Measurements from ENCODE around the gene RSPO4.
"Not testable (repeated sequence)": the region's sequence is repeated elsewhere in the genome, so short reads cannot be mapped to it uniquely, and the experiment has no call there.

RSPO4 gene

DNA sequence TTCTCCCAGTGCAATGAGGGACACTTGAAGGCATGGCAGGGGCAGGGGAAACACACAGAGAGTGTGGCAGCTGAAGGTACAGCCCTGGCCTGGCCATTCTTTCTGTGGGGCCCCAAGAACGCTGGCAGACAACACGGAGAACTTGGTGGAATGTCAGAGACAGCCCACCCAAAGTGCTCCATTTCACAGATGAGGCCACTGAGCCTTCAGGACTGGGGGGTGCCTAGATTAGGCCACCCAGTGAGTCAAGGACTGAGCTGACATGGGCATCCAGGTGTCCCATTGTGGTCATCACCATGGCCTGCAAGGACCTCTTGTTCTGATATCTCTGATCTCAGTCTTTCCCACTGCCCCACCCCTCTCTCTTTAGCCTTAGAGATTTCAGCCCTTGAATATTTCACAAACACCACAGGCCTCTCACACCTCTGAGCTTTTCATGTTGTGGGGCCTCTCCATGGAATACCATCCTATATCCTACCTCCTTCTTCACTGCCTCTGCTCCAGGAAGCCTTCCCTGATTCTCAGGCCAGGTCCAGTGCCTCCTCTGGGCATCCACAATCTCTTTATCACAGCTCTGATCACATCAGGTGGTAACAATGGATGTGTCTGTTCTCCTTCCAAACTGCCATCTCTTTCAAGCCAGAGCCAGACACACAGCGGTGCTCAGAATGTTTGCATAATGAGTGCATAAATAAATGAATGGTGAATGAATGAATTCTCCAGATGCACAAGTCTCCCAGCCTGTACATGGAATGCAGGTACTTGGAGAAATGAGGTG lies 2.0 kb upstream of the RSPO4 start:
- no peak for DNase-seq

DNA sequence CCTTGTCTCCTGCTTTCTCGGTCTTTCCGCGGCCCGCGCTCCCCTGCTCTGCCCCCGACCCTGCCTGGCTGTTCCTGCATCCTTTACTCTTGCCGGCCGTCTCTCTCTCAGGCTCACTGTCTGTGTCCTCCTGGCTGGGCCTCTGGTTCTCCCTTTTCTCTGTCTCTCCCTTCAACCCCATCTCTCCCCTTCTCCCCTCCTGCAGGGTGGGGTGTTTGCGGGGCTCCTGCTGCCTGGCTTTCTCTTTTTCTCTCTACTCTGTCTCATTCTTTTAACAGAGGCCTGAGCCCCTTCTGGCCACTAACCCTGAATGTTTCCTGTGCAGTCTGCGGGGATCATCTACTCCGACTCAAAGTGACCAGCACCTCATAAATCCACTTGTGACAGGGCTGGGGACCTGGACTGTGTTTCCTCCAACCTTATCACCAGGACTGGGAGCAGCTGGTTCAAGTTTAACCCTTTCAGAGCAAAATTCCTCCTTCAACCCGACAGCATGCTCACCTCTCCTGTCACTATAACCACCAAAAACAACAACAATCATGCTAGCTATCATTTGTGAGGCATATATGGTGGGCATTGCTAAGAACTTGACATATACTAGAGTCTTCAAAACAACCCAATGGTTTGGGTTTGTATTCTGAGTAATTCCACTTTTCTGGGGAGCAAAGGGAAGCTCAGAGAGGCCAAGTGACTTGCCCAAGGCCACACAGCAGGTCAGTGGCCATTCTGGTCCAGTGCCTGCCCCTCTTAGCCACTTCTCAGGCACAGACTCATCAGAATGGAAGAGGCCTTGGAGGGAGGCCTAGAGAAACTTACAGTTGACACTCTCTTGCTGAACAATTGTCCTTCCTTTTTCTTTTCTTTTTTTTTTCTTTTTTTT lies 811 bp upstream of the RSPO4 start:
- DNase-seq: no peak

DNA sequence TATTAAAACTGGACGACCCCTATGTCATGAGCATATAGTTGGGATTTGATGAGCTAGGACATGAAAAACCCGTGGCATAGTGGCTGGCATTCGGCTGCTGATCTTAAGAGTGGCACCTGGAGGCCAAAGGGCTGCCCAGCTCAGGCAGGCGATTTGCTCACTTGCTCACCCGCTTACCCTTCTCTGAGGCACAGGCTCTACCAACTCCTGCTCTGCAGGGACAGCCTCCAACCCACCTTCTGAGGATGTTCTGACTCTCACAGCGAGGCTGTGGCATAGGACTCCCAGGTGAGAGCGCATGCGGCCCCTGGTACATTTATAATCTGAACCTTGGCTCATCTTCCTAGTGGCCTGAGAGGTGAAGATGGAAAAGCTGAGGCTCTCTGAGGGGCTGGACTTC lies 995 bp downstream of the RSPO4 start:
- no peak for DNase-seq

DNA sequence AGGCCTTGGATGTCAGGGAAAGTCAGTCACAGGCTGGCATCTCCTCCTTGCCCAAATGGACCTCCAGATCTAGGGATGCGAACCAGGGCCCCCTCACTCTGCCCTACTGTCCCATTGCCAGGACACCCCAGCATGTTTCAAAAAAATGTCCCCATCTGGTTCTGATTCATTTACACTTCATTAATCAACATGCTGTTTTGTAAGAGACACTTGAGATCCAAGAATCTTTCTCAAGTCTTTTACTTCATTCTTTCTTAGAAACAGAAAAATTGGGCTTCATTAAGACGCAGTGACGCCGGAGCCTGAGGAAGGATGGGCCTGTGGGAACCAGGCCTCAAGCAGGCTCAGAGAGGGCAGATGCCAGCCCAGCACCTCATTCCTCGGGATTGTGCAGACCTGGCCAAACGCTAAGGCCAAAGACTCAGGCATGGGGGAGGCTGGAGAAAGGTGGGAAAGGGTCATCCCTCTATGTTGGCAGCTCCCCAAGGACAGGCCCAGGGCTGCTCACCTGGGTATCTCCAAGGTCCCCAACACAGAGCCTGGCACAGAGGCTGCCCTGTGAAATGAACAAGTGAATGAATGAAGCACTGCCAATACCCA lies 3.8 kb downstream of the RSPO4 start:
- no peak for DNase-seq

DNA sequence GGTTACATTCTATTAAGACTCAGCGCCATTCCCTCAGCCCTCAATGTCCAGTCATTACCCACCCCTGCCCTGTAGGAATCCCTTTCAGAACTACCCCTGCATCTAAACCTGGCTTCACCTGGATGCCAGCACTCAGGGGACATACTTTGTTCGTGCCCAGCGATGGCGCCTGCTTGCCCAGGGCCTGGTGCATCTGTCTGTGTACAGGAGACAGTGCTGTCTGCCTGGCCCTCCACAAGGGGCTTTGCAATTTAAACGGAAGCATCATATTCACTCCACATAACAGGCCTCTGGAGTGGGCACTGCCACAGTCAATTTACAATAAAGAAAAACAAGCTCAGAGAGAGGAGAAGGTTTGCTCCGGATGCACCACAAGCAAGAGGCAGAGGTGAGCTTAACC lies 4.6 kb downstream of the RSPO4 start:
- DNase-seq: no peak

DNA sequence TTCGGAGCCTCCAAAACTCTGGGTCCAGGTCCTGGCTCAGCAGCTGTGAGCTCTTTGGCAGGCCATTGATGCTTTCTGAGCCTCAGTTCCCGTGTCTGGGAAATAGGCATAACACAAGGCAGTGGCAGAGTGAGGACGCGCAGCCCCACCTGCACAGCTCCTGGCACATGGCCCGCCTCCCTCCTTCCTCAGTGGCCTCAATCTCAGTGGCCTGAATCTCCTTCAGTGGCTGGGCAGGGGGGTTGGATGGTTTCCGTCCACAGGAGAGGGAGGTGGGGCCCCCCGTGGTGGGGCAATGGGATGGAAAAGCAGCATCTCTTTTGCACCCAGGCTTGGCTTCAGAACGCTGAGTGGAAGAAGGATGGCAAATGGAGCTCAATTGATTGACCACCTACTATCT lies 5.1 kb downstream of the RSPO4 start:
- DNase-seq: no peak

DNA sequence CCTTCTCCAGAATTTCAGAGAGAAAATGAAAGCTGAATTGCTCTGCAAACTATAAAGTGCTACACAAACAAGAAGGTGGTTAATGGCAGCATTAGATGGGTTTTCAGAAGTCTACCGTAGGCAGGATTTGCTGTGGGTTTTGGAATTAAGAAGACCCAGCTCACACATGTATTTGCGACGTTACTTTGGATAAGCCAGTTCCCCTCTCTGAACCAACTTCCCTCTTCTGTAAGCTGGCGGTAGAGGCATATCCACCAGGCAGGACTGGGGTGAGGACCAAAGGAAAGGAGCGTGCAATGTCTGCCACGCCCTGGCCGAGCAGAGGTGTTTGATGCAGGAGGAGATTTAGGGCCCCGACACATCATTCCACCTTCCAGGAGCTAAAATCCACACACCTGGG lies 6.9 kb downstream of the RSPO4 start:
- no peak for DNase-seq

DNA sequence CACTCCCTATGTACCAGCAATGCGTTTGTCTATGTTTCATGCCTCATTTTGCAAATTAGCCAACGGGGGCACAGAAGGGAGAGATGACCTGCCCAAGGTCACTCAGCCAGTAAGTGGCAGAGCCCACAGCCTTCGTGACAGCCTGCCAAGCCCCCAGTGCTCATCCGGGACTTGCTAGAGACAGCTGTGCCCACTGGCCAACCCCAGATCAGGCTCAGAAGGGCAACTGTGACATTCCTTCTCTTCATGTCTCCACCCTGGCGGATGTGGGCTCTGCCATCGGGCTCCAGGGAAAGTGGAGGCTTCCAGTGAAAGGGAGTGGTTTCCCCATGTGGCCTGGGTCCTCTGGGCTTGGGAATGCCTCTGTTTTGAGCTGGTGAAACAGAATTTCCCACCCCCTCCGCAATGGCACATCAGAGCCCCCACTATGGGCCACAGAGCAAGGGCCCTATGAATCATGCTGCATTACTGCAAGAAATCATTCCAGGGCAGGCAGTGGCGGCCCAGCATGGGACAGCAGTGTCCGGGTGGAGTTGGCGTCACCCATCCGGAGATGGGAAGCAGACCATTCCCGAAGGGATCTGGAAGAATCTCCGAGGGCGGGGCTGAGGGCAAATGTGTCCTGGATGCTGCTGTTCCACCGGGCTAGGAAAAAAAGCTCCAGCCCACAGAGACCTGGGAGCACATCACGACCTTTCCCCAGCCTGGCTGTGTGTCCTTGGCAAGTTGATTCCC lies 9.1 kb downstream of the RSPO4 start:
- DNase-seq: no peak

DNA sequence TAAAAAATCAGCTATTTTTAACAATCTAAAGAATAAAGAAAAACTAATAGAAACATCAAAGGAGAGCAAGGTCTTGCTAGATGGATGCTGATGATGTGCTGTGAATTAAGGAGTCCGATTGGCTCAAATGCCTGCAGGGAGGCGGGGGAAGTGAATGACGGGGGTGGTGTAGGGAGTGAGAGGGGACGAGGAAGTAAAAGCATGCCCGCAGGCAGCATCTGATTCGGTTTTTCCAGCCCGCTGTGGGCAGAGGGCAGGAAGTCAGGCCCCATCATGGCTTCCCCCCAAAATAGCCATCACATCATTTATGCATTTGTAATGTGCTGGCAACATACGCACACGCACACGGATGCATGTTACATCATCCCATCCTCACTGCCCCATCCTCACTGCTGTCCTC lies 10.3 kb downstream of the RSPO4 start:
- no peak for DNase-seq

DNA sequence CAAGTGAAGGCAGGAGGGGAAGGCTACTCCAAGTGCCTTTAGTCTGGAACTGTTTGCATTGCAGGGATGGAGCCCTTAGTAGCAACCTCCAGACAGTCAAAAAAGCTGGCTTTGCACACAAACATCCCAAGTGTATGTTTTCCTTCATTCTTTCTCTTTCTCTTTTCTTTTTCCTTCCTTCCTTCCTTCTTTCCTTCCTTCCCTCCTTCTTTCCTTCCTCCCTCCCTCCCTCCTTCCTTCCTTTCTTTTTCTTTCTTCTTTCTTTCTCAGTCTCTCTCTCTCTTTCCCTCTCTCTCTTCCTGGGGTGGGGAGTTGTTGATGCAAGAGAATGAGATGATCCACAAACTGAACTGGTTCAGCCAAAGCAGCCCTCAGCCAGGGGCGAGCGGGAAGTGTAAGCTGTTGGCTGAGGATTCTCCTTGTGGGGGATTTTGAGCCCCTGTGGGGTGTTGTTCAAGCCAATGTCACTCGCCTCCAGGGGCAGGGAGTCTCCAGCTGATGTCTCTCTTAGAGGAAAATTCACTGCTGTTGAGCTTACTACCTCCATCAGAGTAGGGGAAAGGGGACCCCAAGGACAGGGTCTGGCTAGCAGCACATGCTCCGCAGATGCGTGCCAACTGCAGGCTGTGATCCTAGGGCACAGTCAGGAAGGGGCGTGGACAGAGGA lies 11.7 kb downstream of the RSPO4 start:
- no peak for DNase-seq

DNA sequence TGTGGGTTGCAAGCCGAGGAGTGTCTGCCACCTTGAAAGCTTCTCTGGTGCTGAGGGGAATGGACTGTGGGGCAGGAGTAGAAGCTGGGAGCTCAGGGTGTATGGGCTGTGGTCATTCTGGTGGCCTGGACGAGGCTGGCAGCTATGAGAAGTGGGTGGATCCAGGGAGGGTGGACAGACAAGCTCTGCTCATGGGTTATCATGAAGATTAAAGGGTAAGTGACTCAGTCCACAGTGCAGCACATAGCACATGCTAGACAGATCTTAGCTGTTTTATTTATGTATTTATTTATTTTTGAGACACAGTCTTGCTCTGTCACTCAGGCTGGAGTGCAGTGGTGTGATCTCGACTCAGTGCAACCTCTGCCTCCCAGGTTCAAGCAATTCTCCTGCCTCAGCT lies 13.8 kb downstream of the RSPO4 start:
- no peak for DNase-seq

DNA sequence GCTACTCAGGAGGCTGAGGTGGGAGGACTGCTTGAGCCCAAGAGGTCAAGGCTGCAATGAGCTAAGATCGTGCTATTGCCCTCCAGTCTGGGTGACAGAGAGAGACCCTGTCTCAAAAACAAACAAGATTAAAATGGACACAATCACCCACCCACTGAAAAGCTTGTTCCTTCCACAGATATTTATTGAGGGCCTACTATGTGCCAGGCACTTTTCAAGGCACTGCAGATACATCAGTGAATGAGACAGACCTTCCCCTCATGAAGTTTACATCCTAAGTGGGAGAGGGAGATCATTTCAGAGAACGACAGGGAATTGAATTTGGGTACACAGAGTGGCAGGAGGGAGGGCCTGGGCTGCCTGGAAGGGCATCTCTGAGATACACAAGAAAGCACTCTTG lies 14.4 kb downstream of the RSPO4 start:
- no peak for DNase-seq

DNA sequence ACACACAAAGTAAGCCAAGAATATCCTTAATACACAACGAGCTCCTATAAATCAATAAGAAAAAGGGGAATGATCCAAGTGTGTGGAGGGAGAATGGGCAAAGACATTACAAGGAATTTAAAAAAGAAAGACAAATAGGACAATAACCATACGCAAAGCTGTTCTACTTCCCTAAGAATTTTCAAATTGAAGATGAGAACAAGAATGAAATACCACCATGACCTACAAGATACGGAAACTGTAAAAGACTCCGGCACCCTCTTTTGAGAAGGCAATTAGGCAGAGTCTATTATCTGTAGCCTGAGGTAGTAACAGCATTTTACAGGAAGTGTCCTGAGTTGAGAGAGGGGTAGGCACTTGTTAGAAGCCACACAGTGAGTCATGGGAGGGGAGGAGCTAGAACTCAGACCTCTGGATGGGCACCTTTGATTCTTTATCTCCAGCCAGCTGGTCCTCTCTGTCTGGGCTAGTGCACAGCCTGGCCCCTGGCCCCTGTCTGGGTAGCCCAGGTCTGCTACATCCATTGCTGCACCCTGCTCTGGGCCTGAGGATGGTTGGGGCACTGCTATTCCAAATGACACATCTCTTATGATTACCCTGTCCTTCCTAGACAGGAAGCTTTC lies 15.3 kb downstream of the RSPO4 start:
- no peak for DNase-seq

DNA sequence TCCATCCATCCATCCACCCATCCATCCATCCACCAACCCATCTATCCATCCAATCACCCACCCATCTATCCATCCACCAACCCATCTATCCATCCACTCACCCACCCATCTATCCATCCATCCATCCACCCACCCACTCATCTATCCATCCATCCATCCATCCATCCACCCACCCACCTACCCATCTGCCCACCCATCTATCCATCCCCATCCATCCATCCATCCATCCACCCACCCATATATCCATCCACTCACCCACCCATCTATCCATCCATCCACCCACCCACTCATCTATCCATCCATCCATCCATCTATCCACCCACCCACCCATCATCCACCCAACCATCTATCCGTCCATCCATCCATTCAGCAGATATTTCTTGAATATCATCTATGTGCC lies 17.1 kb downstream of the RSPO4 start:
- DNase-seq: not testable (repeated sequence)

DNA sequence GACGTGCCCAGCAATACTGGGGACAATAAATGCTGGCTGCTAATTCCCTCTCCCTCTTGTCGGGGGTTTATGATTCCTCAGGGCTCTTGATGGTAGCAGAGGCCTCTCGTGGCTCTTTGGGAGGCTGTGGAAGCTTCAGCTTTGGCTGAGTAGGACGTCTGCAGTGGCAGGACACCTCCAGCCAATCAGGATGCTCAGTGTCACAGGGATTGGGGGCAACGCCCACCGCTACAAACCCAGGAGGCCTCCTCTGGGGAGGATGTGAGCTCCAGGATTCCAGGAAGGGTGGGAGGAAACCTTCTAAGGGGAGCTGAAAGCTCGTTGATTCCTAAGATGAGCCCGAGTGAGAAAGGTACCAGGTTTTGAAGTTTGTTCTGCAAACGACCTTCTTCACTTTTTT lies 19.4 kb downstream of the RSPO4 start:
- no peak for DNase-seq

DNA sequence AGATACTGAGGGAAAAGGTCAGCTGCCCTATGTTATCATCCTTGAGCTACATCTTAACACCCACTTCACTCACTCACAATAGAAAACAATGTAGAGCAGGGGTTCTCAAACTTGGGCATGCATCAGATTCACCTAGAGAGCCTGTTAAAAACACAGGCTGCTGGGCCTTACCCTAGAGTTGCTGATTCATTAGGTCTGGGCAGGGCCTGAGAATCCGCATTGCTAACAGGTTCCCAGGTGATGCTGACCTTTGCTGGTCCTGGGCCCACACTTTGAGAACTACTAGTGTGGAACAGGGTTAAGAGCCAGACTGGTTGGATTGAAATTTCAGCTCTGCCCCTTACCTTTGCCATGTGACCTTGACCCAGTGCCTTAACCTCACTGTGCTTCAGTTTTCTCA lies 25.1 kb downstream of the RSPO4 start:
- DNase-seq: no peak

DNA sequence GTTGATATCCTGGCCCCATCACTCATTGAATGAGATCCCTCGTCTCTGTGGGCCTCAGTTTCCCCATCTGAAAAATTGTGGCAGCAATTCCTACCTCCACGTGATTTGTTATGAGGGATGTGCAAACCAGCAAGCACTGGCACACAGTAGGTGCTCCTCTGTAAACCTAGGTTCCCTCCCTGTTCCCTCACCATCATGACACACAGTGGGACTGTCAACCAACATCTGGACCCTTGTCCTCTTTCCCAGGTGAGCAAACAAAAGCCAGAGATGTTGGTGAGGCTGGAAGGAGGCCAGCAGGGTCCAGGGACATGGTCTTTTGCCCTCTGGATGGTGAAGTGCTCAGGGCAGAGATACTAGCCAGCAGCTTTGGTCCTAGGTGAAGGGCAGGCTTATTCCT lies 26.1 kb downstream of the RSPO4 start:
- DNase-seq: no peak

DNA sequence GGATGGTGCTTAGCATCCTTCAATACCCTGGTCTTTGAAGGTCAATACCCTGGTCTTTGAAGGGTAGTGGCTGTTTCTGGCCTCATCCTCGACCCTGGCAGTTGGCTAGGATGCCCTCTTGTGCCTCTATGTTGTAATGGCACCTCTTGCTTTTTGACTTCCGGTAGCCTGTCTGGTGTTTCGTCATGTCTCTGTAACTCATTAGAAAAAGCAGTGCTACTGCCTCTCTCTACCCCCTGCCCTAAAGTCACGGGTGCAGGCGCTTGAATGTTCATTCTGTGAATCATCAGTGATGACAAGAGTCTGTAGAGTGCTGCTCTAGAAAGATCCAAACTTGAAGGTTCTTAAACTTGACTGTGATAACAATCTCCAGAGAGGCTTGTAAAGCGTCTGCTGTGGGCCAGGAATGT lies 28.3 kb downstream of the RSPO4 start:
- DNase-seq: peak; percentile 44 to 59

DNA sequence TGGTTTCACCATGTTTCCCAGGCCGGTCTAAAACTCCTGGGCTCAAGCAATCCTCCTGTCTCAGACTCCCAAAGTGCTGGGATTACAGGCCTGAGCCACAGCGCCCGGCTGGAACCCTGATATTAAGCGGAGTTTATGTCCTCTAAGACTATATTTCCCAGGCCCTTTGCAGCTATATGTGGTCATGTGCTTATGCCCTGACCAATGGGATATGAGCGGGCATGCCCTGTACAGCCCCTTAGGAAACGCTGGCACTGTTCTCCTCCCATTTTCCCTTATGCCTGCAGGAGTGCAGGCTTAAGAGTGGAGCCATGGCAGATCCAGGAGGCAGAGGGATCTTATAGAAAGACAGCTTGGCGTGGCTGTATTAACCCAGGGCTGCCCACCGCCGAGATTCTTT lies 29.9 kb downstream of the RSPO4 start:
- no peak for DNase-seq

DNA sequence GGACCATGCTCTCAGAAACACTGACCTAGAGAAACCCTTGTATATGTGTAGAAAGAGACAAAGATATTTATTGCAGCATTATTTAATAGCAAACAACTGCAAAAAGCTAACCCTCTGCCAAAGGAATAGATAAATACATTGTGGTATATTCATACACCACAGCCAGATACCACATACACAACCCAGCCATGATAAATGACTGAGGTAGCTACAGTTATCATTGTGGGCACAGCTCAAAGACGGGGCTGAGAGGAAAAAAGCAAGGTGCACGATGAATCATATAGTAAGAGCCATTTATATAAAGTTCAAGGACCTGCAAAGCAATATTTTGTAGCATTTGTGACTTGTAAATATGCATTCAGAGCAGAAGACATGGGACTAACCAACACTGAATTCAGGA lies 30.8 kb downstream of the RSPO4 start:
- no peak for DNase-seq

DNA sequence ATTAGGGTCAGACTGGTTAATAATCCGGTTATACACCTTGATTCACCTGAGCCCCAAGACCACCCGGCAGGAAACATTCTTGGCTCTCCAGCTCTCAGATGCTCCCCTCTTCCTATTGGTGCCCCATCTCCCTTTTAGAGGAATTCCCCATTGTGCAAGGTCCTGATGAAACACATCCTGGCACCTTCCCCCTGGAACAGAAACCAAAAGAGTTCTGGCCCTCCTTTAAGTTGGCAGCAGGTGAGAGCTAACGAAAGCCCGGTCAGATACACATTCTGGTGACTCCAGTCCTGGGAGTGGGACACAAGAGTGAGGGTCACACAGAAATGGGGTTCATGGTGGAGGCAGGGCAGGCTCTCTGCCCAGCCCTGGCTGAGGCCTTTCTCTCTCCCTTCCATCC lies 32.2 kb downstream of the RSPO4 start:
- DNase-seq: no peak
